PC-3 (cell line): ENCODE measurements around the gene EPB41L4B.

ENCODE experiments used
- EZH2 ChIP-seq: fragments of 300-600 bp; sonication (generic); IDR thresholded peaks from one replicate; pipeline ENCODE4 v1.6.1; 2017; ENCODE audit warnings: antibody characterized with exemption, mild to moderate bottlenecking, low read length; ENCODE audit not compliant: unreplicated experiment
- TF ChIP-seq, protein P1 (sequence below): fragments of 300-600 bp; sonication (generic); conservative IDR thresholded peaks from 2 replicates; pipeline ENCODE4 v1.5.1; 2017; ENCODE audit warnings: antibody characterized with exemption, low read depth, mild to moderate bottlenecking, low read length

DNA sequence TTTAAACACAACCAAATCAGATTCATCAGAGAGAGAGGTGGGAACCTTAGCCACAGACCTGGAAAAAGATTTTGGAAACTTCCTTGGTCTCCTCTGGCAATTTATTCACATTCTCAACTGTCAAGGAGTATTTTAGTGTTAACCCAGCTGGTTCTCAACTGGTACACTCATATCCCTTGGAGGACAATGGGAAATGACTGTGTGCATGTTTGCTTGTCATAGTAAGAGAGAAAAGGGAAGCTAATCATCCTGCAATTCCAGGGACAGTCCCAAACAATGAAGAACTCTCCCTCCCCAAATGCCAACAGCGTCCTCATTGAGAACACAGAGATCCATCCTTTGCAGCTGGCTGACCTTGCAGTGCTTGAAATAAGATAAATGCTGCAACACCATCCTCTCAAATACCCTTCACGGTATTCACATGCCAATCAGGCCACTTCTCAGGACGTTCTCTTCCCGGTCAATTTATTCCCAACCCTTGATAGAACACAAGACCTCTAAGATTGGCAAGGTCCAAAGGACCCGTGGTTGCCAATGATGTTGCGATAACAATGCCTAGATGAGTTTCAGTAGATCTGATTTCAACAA lies 75.5 kb downstream of the EPB41L4B start:
- TF ChIP-seq EZH2: no peak
- TF ChIP-seq, protein P1, sequence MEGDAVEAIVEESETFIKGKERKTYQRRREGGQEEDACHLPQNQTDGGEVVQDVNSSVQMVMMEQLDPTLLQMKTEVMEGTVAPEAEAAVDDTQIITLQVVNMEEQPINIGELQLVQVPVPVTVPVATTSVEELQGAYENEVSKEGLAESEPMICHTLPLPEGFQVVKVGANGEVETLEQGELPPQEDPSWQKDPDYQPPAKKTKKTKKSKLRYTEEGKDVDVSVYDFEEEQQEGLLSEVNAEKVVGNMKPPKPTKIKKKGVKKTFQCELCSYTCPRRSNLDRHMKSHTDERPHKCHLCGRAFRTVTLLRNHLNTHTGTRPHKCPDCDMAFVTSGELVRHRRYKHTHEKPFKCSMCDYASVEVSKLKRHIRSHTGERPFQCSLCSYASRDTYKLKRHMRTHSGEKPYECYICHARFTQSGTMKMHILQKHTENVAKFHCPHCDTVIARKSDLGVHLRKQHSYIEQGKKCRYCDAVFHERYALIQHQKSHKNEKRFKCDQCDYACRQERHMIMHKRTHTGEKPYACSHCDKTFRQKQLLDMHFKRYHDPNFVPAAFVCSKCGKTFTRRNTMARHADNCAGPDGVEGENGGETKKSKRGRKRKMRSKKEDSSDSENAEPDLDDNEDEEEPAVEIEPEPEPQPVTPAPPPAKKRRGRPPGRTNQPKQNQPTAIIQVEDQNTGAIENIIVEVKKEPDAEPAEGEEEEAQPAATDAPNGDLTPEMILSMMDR: no peak
